GM19452 (cell line): Measurements from ENCODE around the gene KEL.

ENCODE experiments used
- ATAC-seq: cut with Tn5 transposase; IDR thresholded peaks from one replicate; pipeline ENCODE4 v1.9.1; 2021; ENCODE audit not compliant: unreplicated experiment

KEL gene

GRCh38 chr7:142899661-142900060 lies 62.5 kb downstream of the KEL start:
- no peak for ATAC-seq

GRCh38 chr7:142898377-142899170 lies 63.6 kb downstream of the KEL start:
- no peak for ATAC-seq

- ATAC-seq: no peak
Measured at GRCh38 chr7:142897691-142898090, 64.5 kb downstream of the KEL start.

- ATAC-seq: no peak
Measured at GRCh38 chr7:142896741-142897379, 65.3 kb downstream of the KEL start.

- ATAC-seq: no peak
Measured at GRCh38 chr7:142896151-142896550, 66.0 kb downstream of the KEL start.

- ATAC-seq: no peak
Measured at GRCh38 chr7:142894985-142895593, 67.1 kb downstream of the KEL start.

- ATAC-seq: no peak
Measured at GRCh38 chr7:142894112-142894984, 67.8 kb downstream of the KEL start.

GRCh38 chr7:142892951-142893350 lies 69.2 kb downstream of the KEL start:
- no peak for ATAC-seq

GRCh38 chr7:142891490-142892082 lies 70.6 kb downstream of the KEL start:
- no peak for ATAC-seq
